ENCODE measurements around the gene MISP. TPM values are rescaled to one million over a fixed set of nuclear protein-coding genes. Genes with fewer than 3 reads are reported as not detected.
A peak's percentile ranks its signal among the peaks of the same experiment; 100 is the strongest.

The MISP gene
- total and polyA plus RNA-seq, 2 of the 13 experiments (the other 11 are each of a cell fraction or from before 2014, with no cell fraction given): 0.67 to 1.3 TPM

DNA sequence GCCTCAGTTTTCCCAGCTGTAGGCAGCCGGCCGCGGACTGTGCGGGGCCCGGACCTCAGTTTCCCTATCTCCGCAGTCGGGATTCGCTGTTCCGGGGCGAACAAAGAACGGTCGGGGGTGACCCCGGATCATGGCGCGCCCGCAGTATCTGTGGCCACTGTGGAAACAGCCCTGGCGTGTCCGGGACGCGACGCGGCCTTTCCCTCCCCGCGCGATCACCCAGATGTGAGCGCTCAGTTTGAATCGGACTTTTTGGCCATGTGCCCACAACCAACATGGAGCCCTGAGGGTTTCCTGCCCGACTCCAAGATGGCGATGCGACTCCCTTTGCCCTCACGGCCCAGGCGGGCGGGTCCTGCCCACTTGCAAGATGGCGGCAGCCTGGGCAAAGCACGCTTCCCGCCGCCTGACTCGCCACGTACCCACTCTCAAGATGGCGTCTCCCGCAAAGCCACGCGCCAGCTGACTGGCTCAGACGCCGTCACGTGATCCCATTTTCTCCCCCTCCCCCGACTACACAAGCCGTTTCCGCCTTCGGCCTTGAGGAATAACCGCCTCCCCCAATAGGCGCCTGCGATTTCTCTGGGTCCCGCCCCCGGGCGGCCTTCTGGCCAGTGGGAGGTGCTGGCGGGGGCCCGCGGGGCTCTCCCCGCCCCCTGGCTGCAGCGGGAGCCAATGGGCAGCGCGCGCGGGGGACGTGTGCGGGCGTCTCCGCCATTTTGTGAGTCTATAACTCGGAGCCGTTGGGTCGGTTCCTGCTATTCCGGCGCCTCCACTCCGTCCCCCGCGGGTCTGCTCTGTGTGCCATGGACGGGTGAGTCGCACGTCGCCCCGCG, 46.0 kb downstream of the MISP start, which contains the start of gene PTBP1 (continued):
- TF ChIP-seq, protein P1, sequence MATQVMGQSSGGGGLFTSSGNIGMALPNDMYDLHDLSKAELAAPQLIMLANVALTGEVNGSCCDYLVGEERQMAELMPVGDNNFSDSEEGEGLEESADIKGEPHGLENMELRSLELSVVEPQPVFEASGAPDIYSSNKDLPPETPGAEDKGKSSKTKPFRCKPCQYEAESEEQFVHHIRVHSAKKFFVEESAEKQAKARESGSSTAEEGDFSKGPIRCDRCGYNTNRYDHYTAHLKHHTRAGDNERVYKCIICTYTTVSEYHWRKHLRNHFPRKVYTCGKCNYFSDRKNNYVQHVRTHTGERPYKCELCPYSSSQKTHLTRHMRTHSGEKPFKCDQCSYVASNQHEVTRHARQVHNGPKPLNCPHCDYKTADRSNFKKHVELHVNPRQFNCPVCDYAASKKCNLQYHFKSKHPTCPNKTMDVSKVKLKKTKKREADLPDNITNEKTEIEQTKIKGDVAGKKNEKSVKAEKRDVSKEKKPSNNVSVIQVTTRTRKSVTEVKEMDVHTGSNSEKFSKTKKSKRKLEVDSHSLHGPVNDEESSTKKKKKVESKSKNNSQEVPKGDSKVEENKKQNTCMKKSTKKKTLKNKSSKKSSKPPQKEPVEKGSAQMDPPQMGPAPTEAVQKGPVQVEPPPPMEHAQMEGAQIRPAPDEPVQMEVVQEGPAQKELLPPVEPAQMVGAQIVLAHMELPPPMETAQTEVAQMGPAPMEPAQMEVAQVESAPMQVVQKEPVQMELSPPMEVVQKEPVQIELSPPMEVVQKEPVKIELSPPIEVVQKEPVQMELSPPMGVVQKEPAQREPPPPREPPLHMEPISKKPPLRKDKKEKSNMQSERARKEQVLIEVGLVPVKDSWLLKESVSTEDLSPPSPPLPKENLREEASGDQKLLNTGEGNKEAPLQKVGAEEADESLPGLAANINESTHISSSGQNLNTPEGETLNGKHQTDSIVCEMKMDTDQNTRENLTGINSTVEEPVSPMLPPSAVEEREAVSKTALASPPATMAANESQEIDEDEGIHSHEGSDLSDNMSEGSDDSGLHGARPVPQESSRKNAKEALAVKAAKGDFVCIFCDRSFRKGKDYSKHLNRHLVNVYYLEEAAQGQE (IDR thresholded peaks at IDR 0.05; ENCODE audit: borderline replicate concordance in 1 of 2, low read depth in 1 of 2, low read length in 2 of 2): no peak; a peak in 1 of 4 replicates
- peak; percentile 81 for TF ChIP-seq PHF8 (CRISPR knock-in tag; IDR thresholded peaks at IDR 0.05)
- TF ChIP-seq MEIS2 (CRISPR knock-in tag; IDR thresholded peaks at IDR 0.05): peak; percentile 55; the same call in 1 of the 2 replicates
- TF ChIP-seq, protein P2, sequence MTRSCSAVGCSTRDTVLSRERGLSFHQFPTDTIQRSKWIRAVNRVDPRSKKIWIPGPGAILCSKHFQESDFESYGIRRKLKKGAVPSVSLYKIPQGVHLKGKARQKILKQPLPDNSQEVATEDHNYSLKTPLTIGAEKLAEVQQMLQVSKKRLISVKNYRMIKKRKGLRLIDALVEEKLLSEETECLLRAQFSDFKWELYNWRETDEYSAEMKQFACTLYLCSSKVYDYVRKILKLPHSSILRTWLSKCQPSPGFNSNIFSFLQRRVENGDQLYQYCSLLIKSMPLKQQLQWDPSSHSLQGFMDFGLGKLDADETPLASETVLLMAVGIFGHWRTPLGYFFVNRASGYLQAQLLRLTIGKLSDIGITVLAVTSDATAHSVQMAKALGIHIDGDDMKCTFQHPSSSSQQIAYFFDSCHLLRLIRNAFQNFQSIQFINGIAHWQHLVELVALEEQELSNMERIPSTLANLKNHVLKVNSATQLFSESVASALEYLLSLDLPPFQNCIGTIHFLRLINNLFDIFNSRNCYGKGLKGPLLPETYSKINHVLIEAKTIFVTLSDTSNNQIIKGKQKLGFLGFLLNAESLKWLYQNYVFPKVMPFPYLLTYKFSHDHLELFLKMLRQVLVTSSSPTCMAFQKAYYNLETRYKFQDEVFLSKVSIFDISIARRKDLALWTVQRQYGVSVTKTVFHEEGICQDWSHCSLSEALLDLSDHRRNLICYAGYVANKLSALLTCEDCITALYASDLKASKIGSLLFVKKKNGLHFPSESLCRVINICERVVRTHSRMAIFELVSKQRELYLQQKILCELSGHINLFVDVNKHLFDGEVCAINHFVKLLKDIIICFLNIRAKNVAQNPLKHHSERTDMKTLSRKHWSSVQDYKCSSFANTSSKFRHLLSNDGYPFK (CRISPR knock-in tag; IDR thresholded peaks at IDR 0.05; ENCODE audit: borderline replicate concordance): peak; percentile 93; the same call in 1 of the 2 replicates
- TF ChIP-seq IRX3 (CRISPR knock-in tag; IDR thresholded peaks at IDR 0.05; ENCODE audit: borderline replicate concordance, low read depth): peak; percentile 62; the same call in 1 of the 2 replicates
- TF ChIP-seq HNF4A (CRISPR knock-in tag; IDR thresholded peaks at IDR 0.05): peak; percentile 45
- no peak for TF ChIP-seq ZNF3 (CRISPR knock-in tag; IDR thresholded peaks at IDR 0.05)
- no peak for TF ChIP-seq ZNF577 (CRISPR knock-in tag; IDR thresholded peaks at IDR 0.05; ENCODE audit: borderline replicate concordance, low read depth)
- TF ChIP-seq ZNF326 (CRISPR knock-in tag; IDR thresholded peaks at IDR 0.05; ENCODE audit: borderline replicate concordance): no peak
- TF ChIP-seq BRCA1 (CRISPR knock-in tag; IDR thresholded peaks at IDR 0.05): no peak; the same call in 1 of the 2 replicates
- no peak for TF ChIP-seq ZBTB1 (CRISPR knock-in tag; IDR thresholded peaks at IDR 0.05; ENCODE audit: borderline replicate concordance)
- TF ChIP-seq YEATS4 (CRISPR knock-in tag; IDR thresholded peaks at IDR 0.05; ENCODE audit: borderline replicate concordance): peak; percentile 98
- TF ChIP-seq ATF7 (IDR thresholded peaks at IDR 0.05): no peak
- 0 out of 2 replicates have a peak, but pooled peaks have one; percentile 7 for TF ChIP-seq ATF7 (CRISPR knock-in tag; IDR thresholded peaks at IDR 0.05)
- peak; percentile 59 for TF ChIP-seq HNRNPLL (IDR thresholded peaks at IDR 0.05; ENCODE audit: low read depth, low read length, poor library complexity, severe bottlenecking)
- no peak for TF ChIP-seq TEAD2 (CRISPR knock-in tag; IDR thresholded peaks at IDR 0.05)
- TF ChIP-seq EZH2 (conservative IDR thresholded peaks at IDR 0.05; ENCODE audit: low read depth, low read length): no peak
- peak; percentile 85; the same call in 1 of the 2 replicates for TF ChIP-seq FOXK1 (CRISPR knock-in tag; IDR thresholded peaks at IDR 0.05; ENCODE audit: borderline replicate concordance, low read depth)
- TF ChIP-seq, protein P3, sequence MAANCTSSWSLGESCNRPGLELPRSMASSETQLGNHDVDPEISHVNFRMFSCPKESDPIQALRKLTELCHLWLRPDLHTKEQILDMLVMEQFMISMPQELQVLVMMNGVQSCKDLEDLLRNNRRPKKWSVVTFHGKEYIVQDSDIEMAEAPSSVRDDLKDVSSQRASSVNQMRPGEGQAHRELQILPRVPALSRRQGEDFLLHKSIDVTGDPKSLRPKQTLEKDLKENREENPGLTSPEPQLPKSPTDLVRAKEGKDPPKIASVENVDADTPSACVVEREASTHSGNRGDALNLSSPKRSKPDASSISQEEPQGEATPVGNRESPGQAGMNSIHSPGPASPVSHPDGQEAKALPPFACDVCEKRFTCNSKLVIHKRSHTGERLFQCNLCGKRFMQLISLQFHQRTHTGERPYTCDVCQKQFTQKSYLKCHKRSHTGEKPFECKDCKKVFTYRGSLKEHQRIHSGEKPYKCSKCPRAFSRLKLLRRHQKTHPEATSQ (CRISPR knock-in tag; IDR thresholded peaks at IDR 0.05; ENCODE audit: borderline replicate concordance): peak; percentile 92
- 0 out of 2 replicates have a peak, but pooled peaks have one; percentile 40 for TF ChIP-seq SP1 (IDR thresholded peaks at IDR 0.05)
- TF ChIP-seq SP1 (CRISPR knock-in tag; IDR thresholded peaks at IDR 0.05): peak; percentile 76
- peak; percentile 51 for TF ChIP-seq HDAC2 (CRISPR knock-in tag; IDR thresholded peaks at IDR 0.05)

All from HepG2 (cell line).